Neural progenitor cell (in vitro differentiated cells): ENCODE data around the gene FBXL2. TPM values are rescaled to one million over a fixed set of nuclear protein-coding genes. Genes with fewer than 3 reads are reported as not detected.
"Not testable (repeated sequence)": the region's sequence is repeated elsewhere in the genome, so short reads cannot be mapped to it uniquely, and the experiment has no call there.

Experiments
- DNase-seq: peaks from one replicate; pipeline ENCODE4 v3.0.0-alpha.2; 2016; ENCODE audit warnings: low spot score
- H2AFZ ChIP-seq: fragments of 200-600 bp; sonication (generic); replicated peaks from 2 replicates; pipeline ENCODE4 v1.6.1; 2016; ENCODE audit warnings: antibody characterized with exemption
- H3F3A ChIP-seq: fragments of 200-600 bp; sonication (generic); 2 replicates; pipeline ENCODE4 v1.6.1; 2016; ENCODE audit warnings: antibody characterized with exemption, low read depth
- H3K27ac ChIP-seq: fragments of 200-600 bp; sonication (generic); 2 replicates; pipeline ENCODE4 v1.5.1; 2016; ENCODE audit warnings: mild to moderate bottlenecking
- H3K27me3 ChIP-seq: fragments of 200-600 bp; sonication (generic); 2 replicates; pipeline ENCODE4 v1.6.1; 2016; ENCODE audit warnings: mild to moderate bottlenecking, moderate library complexity
- H3K36me3 ChIP-seq: fragments of 200-600 bp; sonication (generic); 2 replicates; pipeline ENCODE4 v1.5.1; 2016
- H3K4me1 ChIP-seq: fragments of 200-600 bp; sonication (generic); 2 replicates; pipeline ENCODE4 v1.6.1; 2016; ENCODE audit warnings: mixed run types
- H3K4me2 ChIP-seq: fragments of 200-600 bp; sonication (generic); 2 replicates; pipeline ENCODE4 v1.6.1; 2016
- H3K4me3 ChIP-seq: fragments of 200-600 bp; sonication (generic); 2 replicates; pipeline ENCODE4 v1.5.1; 2016
- H3K79me2 ChIP-seq: fragments of 200-600 bp; sonication (generic); 2 replicates; pipeline ENCODE4 v1.6.1; 2016; ENCODE audit warnings: low read depth
- H3K9ac ChIP-seq: fragments of 200-600 bp; sonication (generic); 2 replicates; pipeline ENCODE4 v1.6.1; 2016
- H3K9me3 ChIP-seq: fragments of 200-600 bp; sonication (generic); 2 replicates; pipeline ENCODE4 v1.5.1; 2016; ENCODE audit warnings: low read depth
- H4K20me1 ChIP-seq: fragments of 200-600 bp; sonication (generic); 2 replicates; pipeline ENCODE4 v1.6.1; 2016; ENCODE audit warnings: low read depth
- H3K27ac Mint-ChIP-seq: 3 replicates; pipeline ENCODE4 v1.8.0; 2021; ENCODE audit warnings: mixed read lengths
- H3K27me3 Mint-ChIP-seq: 2 replicates; pipeline ENCODE4 v1.8.0; 2022; ENCODE audit warnings: low read depth, mild to moderate bottlenecking, inconsistent platforms, moderate library complexity, mixed read lengths; ENCODE audit not compliant: insufficient read depth
- H3K36me3 Mint-ChIP-seq: 3 replicates; pipeline ENCODE4 v1.8.0; 2021; ENCODE audit warnings: mixed read lengths
- H3K4me1 Mint-ChIP-seq: 3 replicates; pipeline ENCODE4 v1.8.0; 2021; ENCODE audit warnings: mixed read lengths
- H3K4me3 Mint-ChIP-seq: 3 replicates; pipeline ENCODE4 v1.8.0; 2021; ENCODE audit warnings: mild to moderate bottlenecking, moderate library complexity, mixed read lengths
- H3K9me3 Mint-ChIP-seq: 3 replicates; pipeline ENCODE4 v1.8.0; 2020; ENCODE audit warnings: mixed read lengths
- CTCF ChIP-seq: fragments of 200-600 bp; sonication (generic); IDR thresholded peaks from 2 replicates; pipeline ENCODE4 v1.5.1; 2017; ENCODE audit warnings: antibody characterized with exemption, mild to moderate bottlenecking
- EZH2 ChIP-seq: fragments of 200-600 bp; sonication (generic); IDR thresholded peaks from 2 replicates; pipeline ENCODE4 v1.6.1; 2017; ENCODE audit warnings: antibody characterized with exemption, mild to moderate bottlenecking, moderate library complexity
- EZH2phosphoT487 ChIP-seq: fragments of 200-600 bp; sonication (generic); IDR thresholded peaks from 2 replicates; pipeline ENCODE4 v1.6.1; 2017; ENCODE audit warnings: antibody characterized with exemption
- total RNA-seq: library from RNA; depleted of rRNA; stranded (reverse); fragments of >200 nt; gene quantifications from 2 replicates; pipeline ENCODE4 v1.2.3, GENCODE V29; 2015; ENCODE audit warnings: low replicate concordance

The FBXL2 gene
- total RNA-seq, 1 donor from 2014 or later: 18.2 TPM

- Histone ChIP-seq H3K4me1 (no peaks in the 10 kb centered on the region), H3F3A (no peaks in the 10 kb centered on the region), H3K36me3 (peaks cover 13% of the 10 kb centered on the region), H2AFZ (no peak overlapping the region), H3K9me3 (no peaks in the 10 kb centered on the region), H3K79me2 (no peaks in the 10 kb centered on the region), H4K20me1 (peaks cover 4% of the 10 kb centered on the region), H3K9ac (no peak overlapping the region), H3K4me2 (no peak overlapping the region), H3K27ac (no peak overlapping the region), H3K27me3 (no peaks in the 10 kb centered on the region), H3K4me3 (no peak overlapping the region)
- TF ChIP-seq EZH2phosphoT487: no peak
- no peak for TF ChIP-seq CTCF
- TF ChIP-seq EZH2: no peak
- no peak for DNase-seq
- Mint-ChIP-seq H3K9me3 (no peaks in the 10 kb centered on the region), H3K27me3 (peaks cover 3% of the 10 kb centered on the region), H3K4me1 (no peaks in the 10 kb centered on the region), H3K27ac (no peak overlapping the region), H3K4me3 (no peak overlapping the region), H3K36me3 (peaks cover 28% of the 10 kb centered on the region)
Measured at GRCh38 chr3:33402936-33403335, 125.7 kb downstream of the FBXL2 start.

GRCh38 chr3:33403756-33404155, 126.5 kb downstream of the FBXL2 start:
- Histone ChIP-seq H3K27me3 (no peaks in the 10 kb centered on the region), H3F3A (no peaks in the 10 kb centered on the region), H3K79me2 (no peaks in the 10 kb centered on the region), H4K20me1 (peaks cover 4% of the 10 kb centered on the region), H3K9ac (no peak overlapping the region), H3K9me3 (no peaks in the 10 kb centered on the region), H3K4me1 (no peaks in the 10 kb centered on the region), H2AFZ (no peak overlapping the region), H3K36me3 (peaks cover 13% of the 10 kb centered on the region), H3K27ac (no peak overlapping the region), H3K4me3 (no peak overlapping the region), H3K4me2 (no peak overlapping the region)
- Mint-ChIP-seq H3K27ac (no peak overlapping the region), H3K9me3 (no peaks in the 10 kb centered on the region), H3K4me3 (no peak overlapping the region), H3K4me1 (no peaks in the 10 kb centered on the region), H3K36me3 (peaks cover 31% of the 10 kb centered on the region), H3K27me3 (peaks cover 4% of the 10 kb centered on the region)
- DNase-seq: no peak
- no peak for TF ChIP-seq CTCF

- not testable (repeated sequence) for H3K9ac ChIP-seq, H3K4me1 ChIP-seq, H3K27me3 ChIP-seq, H3K79me2 ChIP-seq, H3K9me3 ChIP-seq, H3K9me3 Mint-ChIP-seq, H3K27ac ChIP-seq, H3F3A ChIP-seq, H3K4me3 ChIP-seq, H3K4me1 Mint-ChIP-seq, H2AFZ ChIP-seq, H3K4me3 Mint-ChIP-seq, DNase-seq, H3K27ac Mint-ChIP-seq, H3K4me2 ChIP-seq, H3K27me3 Mint-ChIP-seq, H4K20me1 ChIP-seq
- peaks cover 45% of the 10 kb centered on the region for H3K36me3 Mint-ChIP-seq
- peaks cover 15% of the 10 kb centered on the region for H3K36me3 ChIP-seq
Measured at GRCh38 chr3:33410816-33411215, 133.6 kb downstream of the FBXL2 start.

- H3K36me3 ChIP-seq: peaks cover 11% of the 10 kb centered on the region
- DNase-seq: no peak
- no peak overlapping the region for H2AFZ ChIP-seq
- no peak overlapping the region for H3K4me3 ChIP-seq
- H3K4me1 Mint-ChIP-seq: no peaks in the 10 kb centered on the region
- no peak overlapping the region for H3K9ac ChIP-seq
- H3F3A ChIP-seq: no peaks in the 10 kb centered on the region
- H4K20me1 ChIP-seq: peaks cover 8% of the 10 kb centered on the region
- peaks cover 34% of the 10 kb centered on the region for H3K36me3 Mint-ChIP-seq
- peaks cover 6% of the 10 kb centered on the region for H3K27me3 Mint-ChIP-seq
- H3K4me1 ChIP-seq: no peaks in the 10 kb centered on the region
- no peak overlapping the region for H3K4me2 ChIP-seq
- peaks cover 41% of the 10 kb centered on the region for H3K79me2 ChIP-seq
- TF ChIP-seq EZH2phosphoT487 (no peak), CTCF (no peak), EZH2 (no peak)
- no peak overlapping the region for H3K27ac Mint-ChIP-seq
- no peaks in the 10 kb centered on the region for H3K9me3 ChIP-seq
- no peak overlapping the region for H3K4me3 Mint-ChIP-seq
- H3K9me3 Mint-ChIP-seq: no peaks in the 10 kb centered on the region
- no peak overlapping the region for H3K27ac ChIP-seq
- no peaks in the 10 kb centered on the region for H3K27me3 ChIP-seq
Measured at GRCh38 chr3:33417066-33417673, 139.9 kb downstream of the FBXL2 start.
